GM12878 (cell line): ENCODE results near the gene INSRR. TPM values are rescaled to one million over a fixed set of nuclear protein-coding genes. Genes with fewer than 3 reads are reported as not detected.

Experiments used
- ATAC-seq: fragments of 200-7000 bp; cut with Tn5 transposase; 3 replicates; pipeline ENCODE4 v1.9.1; 2020; ENCODE audit warnings: mild to moderate bottlenecking, moderate library complexity
- BruUV-seq: library from RNA; stranded (reverse); fragments of 400-500 nt; replicated peaks from 2 replicates; lab custom pipeline; 2021; lab: Mats Ljungman, UMichigan
- CTCF ChIA-PET: fragments of 300-600 bp; sonication (Branson Sonifier 250); formaldehyde crosslinking; extraction: SDS; loops from one replicate; lab custom pipeline; 2021; ENCODE audit warnings: inconsistent platforms; lab: Yijun Ruan, JAX
- POLR2A ChIA-PET: fragments of 350-600 bp; formaldehyde crosslinking; extraction: SDS; loops from one replicate; lab custom pipeline; 2021; ENCODE audit warnings: inconsistent platforms; lab: Charles Lee
- RAD21 ChIA-PET: fragments of 300-600 bp; sonication (Branson Sonifier 250); formaldehyde crosslinking; loops from one replicate; lab custom pipeline; 2023; ENCODE audit warnings: antibody characterized with exemption; ENCODE audit not compliant: unreplicated experiment; lab: Charles Lee
- SMC1A ChIA-PET: fragments of 300-600 bp; sonication (Branson Sonifier 250); formaldehyde crosslinking; loops from one replicate; lab custom pipeline; 2023; ENCODE audit not compliant: unreplicated experiment, uncharacterized antibody; lab: Charles Lee
- DNase-seq: peaks from one replicate; pipeline ENCODE4 v3.0.0-alpha.2; 2011; ENCODE audit warnings: low read depth, low spot score
- FAIRE-seq: peaks from 3 replicates; lab custom pipeline; 2011; peaks lifted over from hg19 to GRCh38; lab: Jason Lieb, UNC
- H2AFZ ChIP-seq: 2 replicates; pipeline ENCODE4 v1.6.0; 2011; ENCODE audit warnings: low read depth, low read length, control low read depth; ENCODE audit not compliant: control insufficient read depth
- H3K27ac ChIP-seq: 2 replicates; pipeline ENCODE4 v1.5.1; 2011; ENCODE audit warnings: control low read depth; ENCODE audit not compliant: control insufficient read depth, insufficient read depth
- H3K27me3 ChIP-seq, 2 experiments: replicated peaks in 1 of 2; 2 replicates each; pipeline versions ENCODE4 v1.6.0 to v1.6.1; 2011; ENCODE audit warnings: low read length in 1 of 2; ENCODE audit not compliant: control insufficient read depth in 2 of 2, insufficient read depth in 2 of 2
- H3K36me3 ChIP-seq, 2 experiments: 2 replicates each; pipeline ENCODE4 v1.5.1; 2011; ENCODE audit warnings: low read length in 1 of 2; ENCODE audit not compliant: control insufficient read depth in 2 of 2, insufficient read depth in 2 of 2
- H3K4me1 ChIP-seq: 2 replicates; pipeline ENCODE4 v1.6.1; 2011; ENCODE audit warnings: mild to moderate bottlenecking, low read length, moderate library complexity, mixed read lengths; ENCODE audit not compliant: control insufficient read depth, insufficient read depth
- H3K4me2 ChIP-seq: 2 replicates; pipeline ENCODE4 v1.6.0; 2011; ENCODE audit warnings: control low read depth; ENCODE audit not compliant: control insufficient read depth, insufficient read depth
- H3K4me3 ChIP-seq: fragments of 200-600 bp; sonication (generic); 2 replicates; pipeline ENCODE4 v1.5.1; 2016
- H3K79me2 ChIP-seq: 2 replicates; pipeline ENCODE4 v1.6.0; 2011; ENCODE audit warnings: low read length; ENCODE audit not compliant: control insufficient read depth, insufficient read depth
- H3K9ac ChIP-seq: 2 replicates; pipeline ENCODE4 v1.8.0; 2011; ENCODE audit warnings: low read length, control low read depth, mixed read lengths; ENCODE audit not compliant: control insufficient read depth, insufficient read depth
- H3K9me3 ChIP-seq: replicated peaks from 3 replicates; pipeline ENCODE4 v1.5.1; 2011; ENCODE audit warnings: mild to moderate bottlenecking, low read length; ENCODE audit not compliant: control insufficient read depth, insufficient read depth
- H4K20me1 ChIP-seq: 2 replicates; pipeline ENCODE4 v1.6.0; 2011; ENCODE audit not compliant: control insufficient read depth, insufficient read depth
- CHD2 ChIP-seq: IDR thresholded peaks from 2 replicates; pipeline ENCODE4 v1.6.1; 2011; ENCODE audit warnings: low read depth, low read length, improper control_type of control experiment, borderline replicate concordance
- HDAC2 ChIP-seq: fragments of 200-600 bp; sonication (generic); IDR thresholded peaks from 2 replicates; pipeline ENCODE4 v1.6.1; 2017
- IRF3 ChIP-seq: fragments of 450-650 bp; IDR thresholded peaks from 2 replicates; pipeline ENCODE4 v1.6.1; 2014; ENCODE audit warnings: mild to moderate bottlenecking
- MTA3 ChIP-seq: IDR thresholded peaks from 2 replicates; pipeline ENCODE4 v1.6.1; 2012; ENCODE audit warnings: low read length, inconsistent platforms, borderline replicate concordance
- NR2F1 ChIP-seq: fragments of 450-650 bp; conservative IDR thresholded peaks from 2 replicates; pipeline ENCODE4 v1.6.1; 2017; ENCODE audit warnings: mild to moderate bottlenecking
- PBX3 ChIP-seq: IDR thresholded peaks from 2 replicates; pipeline ENCODE4 v1.6.1; 2011; ENCODE audit warnings: mild to moderate bottlenecking, low read depth, low read length, moderate library complexity; ENCODE audit not compliant: insufficient replicate concordance
- POLR2A ChIP-seq: IDR thresholded peaks from 2 replicates; pipeline ENCODE4 v1.6.1; 2011; ENCODE audit warnings: low read depth, mild to moderate bottlenecking, low read length
- REST ChIP-seq: IDR thresholded peaks from 2 replicates; pipeline ENCODE4 v1.6.1; 2012; ENCODE audit warnings: mild to moderate bottlenecking, low read depth, low read length
- RFX5 ChIP-seq: IDR thresholded peaks from 2 replicates; pipeline ENCODE4 v1.6.1; 2011; ENCODE audit warnings: low read depth, low read length, improper control_type of control experiment
- SIN3A ChIP-seq: IDR thresholded peaks from 2 replicates; pipeline ENCODE4 v1.6.1; 2012; ENCODE audit warnings: low read depth, low read length, improper control_type of control experiment
- SMC3 ChIP-seq: IDR thresholded peaks from 2 replicates; pipeline ENCODE4 v1.6.1; 2011; ENCODE audit warnings: low read length, improper control_type of control experiment, borderline replicate concordance
- WGBS: methylation state at CpG from one replicate; pipeline ENCODE4 v1.1.6; 2016; ENCODE audit warnings: low lambda C conversion rate; ENCODE audit not compliant: insufficient replicate concordance, insufficient coverage; ENCODE audit errors: missing lambda C conversion rate; 5-methylcytosine and 5-hydroxymethylcytosine counted together
- in situ Hi-C: fragments of 300-500 bp; cut with MboI; formaldehyde crosslinking; loops from 9 replicates; pipeline ENCODE4 v1.14.3; 2018; ENCODE audit warnings: mixed read lengths
- intact Hi-C: fragments of 100-400 bp; cut with micrococcal nuclease; formaldehyde crosslinking; loops from one replicate; pipeline ENCODE4 v1.14.2; 2022; ENCODE audit not compliant: unreplicated experiment
- polyA plus RNA-seq, 11 experiments: library from polyadenylated mRNA; depleted of rRNA in 4 of 11; unstranded in 6 of 11; stranded (reverse) in 5 of 11; fragments of >200 nt; fragmentation: Nextera tagmentation in 4 of 11; fragmentation: Illumina TruSeq in 1 of 11; extraction: Ambion mirVana in 4 of 11; extraction: Trizol in 1 of 11; gene quantifications; 1 replicate in 1 of 11; 2 replicates in 10 of 11; pipeline versions ENCODE4 v1.2.1 to v1.2.3, GENCODE V29; 2011 to 2016; ENCODE audit warnings: inconsistent platforms in 2 of 11, missing spikeins in 2 of 11, low read depth in 1 of 11
- total RNA-seq, 4 experiments: library from RNA; depleted of rRNA in 3 of 4; stranded (reverse); fragments of >200 nt in 3 of 4; fragmentation: Illumina TruSeq in 1 of 4; extraction: Trizol in 1 of 4; gene quantifications; 2 replicates each; pipeline versions ENCODE4 v1.2.1 to v1.2.3, GENCODE V29; 2013 to 2021
- TF ChIP-seq, protein P1 (sequence below): IDR thresholded peaks from 2 replicates; pipeline ENCODE4 v1.6.1; 2012; ENCODE audit warnings: low read depth, low read length, improper control_type of control experiment

Gene INSRR
- total and polyA plus RNA-seq, 10 of the 15 experiments (the other 5 are each of a cell fraction or from before 2014, with no cell fraction given): 0.01 TPM; not detected in 9

GRCh38 chr1:156809281-156809680, 49.6 kb downstream of the INSRR start (continued):
- TF ChIP-seq IRF3 (no peak), RFX5 (no peak), SMC3 (no peak), CHD2 (no peak), HDAC2 (no peak)

DNA sequence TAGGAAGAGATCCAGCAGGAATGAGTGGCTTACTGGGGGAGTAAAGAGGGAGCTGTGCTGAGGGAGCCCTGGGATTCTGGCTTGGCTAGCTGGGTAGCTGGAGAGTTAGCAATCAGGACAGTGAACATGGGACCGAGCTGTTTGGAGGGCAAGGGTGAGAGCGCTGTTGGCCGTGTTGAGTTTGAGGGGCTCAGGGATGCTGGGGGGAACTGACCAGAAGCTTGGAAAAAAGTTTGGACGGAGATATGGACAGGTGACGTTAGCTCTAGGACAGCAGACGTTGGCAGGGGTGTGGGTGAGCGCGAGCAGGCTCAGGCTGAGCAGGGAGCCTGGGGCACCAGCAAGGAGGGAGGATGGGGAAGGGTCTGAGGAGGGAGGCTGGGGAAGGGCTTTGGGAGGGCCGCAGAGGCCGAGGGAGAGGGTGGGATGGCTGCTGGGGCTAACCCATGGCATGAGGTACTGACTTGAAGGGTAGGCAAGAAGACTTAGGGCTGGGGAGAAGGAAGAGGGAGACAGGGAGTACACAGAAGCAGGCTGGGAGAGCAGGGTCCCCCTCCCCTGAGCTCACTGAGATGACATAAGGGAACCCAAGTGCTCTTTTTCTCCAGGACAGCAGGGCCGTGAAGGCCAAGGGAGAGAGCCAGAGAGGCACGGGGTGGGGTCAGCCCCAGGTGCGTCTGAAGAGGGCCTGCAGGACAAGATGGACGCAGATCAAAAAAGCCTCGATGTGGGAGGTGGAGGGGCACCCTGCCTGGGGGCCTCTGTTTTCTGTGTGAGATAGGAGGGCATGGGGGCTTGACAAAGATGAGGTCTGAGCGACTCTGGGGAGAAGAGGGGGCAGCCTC, 50.5 kb downstream of the INSRR start:
- Histone ChIP-seq H3K27ac (no peak overlapping the region), H3K4me2 (no peak overlapping the region), H2AFZ (no peak overlapping the region), H3K79me2 (no peaks in the 10 kb centered on the region), H4K20me1 (no peaks in the 10 kb centered on the region), H3K4me3 (no peak overlapping the region), H3K36me3 (no peaks in the 10 kb centered on the region; a peak in 2 of 4 replicates), H3K27me3 (no peaks in the 10 kb centered on the region), H3K9ac (no peak overlapping the region), H3K9me3 (no peaks in the 10 kb centered on the region), H3K4me1 (peaks cover 19% of the 10 kb centered on the region)
- ChIA-PET RAD21 (interaction anchor here (2.0 to 4.4 kb wide), 3 partner anchors 29 to 82 kb away, joined by 5 to 22 read pairs (median 10); partner anchors contain the start of gene NTRK1), POLR2A (interaction anchor here (0.5 to 1.6 kb wide), 5 partner anchors 9 to 206 kb away, joined by 3 to 5 read pairs (median 4); partner anchors contain the start of gene SH2D2A), CTCF (interaction anchor here (0.6 to 8.5 kb wide), 9 partner anchors 8 to 82 kb away, joined by 3 to 60 read pairs (median 7); partner anchors contain the start of gene INSRR), SMC1A (interaction anchor here (0.6 to 3.0 kb wide), 9 partner anchors 9 to 83 kb away, joined by 3 to 15 read pairs (median 5); partner anchors contain the start of genes NTRK1 and PRCC)
- FAIRE-seq (no peak), DNase-seq (no peak), ATAC-seq (no peak)
- in situ Hi-C loops (no loop called here), intact Hi-C loops (no loop called here)
- 92% methylated on average over 13 of the region's 16 CpGs for WGBS
- BruUV-seq: no TSS peak
- TF ChIP-seq REST (no peak), NR2F1 (no peak), PBX3 (no peak), POLR2A (no peak), SIN3A (no peak), MTA3 (no peak)
- TF ChIP-seq, protein P1, sequence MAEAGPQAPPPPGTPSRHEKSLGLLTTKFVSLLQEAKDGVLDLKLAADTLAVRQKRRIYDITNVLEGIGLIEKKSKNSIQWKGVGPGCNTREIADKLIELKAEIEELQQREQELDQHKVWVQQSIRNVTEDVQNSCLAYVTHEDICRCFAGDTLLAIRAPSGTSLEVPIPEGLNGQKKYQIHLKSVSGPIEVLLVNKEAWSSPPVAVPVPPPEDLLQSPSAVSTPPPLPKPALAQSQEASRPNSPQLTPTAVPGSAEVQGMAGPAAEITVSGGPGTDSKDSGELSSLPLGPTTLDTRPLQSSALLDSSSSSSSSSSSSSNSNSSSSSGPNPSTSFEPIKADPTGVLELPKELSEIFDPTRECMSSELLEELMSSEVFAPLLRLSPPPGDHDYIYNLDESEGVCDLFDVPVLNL: no peak
